Measurements from ENCODE around the gene ZFHX2. TPM values are rescaled to one million over a fixed set of nuclear protein-coding genes. Genes with fewer than 3 reads are reported as not detected.
"Not testable (repeated sequence)": the region's sequence is repeated elsewhere in the genome, so short reads cannot be mapped to it uniquely, and the experiment has no call there.

ZFHX2 gene
- polyA plus RNA-seq, 1 of the 3 experiments (the other 2 are of a cell fraction) = 0.77 TPM

- TF ChIP-seq RCOR1 (IDR thresholded peaks at IDR 0.05; ENCODE audit: low read length) (no peak), MAX (IDR thresholded peaks at IDR 0.05; ENCODE audit: low read depth) (no peak)
Observed at GRCh38 chr14:23600806-23601205, 49.2 kb upstream of the ZFHX2 start (continued).

GRCh38 chr14:23600322-23600707 is 48.8 kb upstream of the ZFHX2 start:
- Histone ChIP-seq H2AFZ (ENCODE audit: low read depth) (no peak overlapping the region), H3K79me2 (ENCODE audit: insufficient read depth) (no peaks in the 10 kb centered on the region), H3K36me3 (replicated peaks in 1 of 2; ENCODE audit: control insufficient read depth in 1 of 2, insufficient read depth in 2 of 2, low read length in 1 of 2) (no peaks in the 10 kb centered on the region), H4K20me1 (ENCODE audit: insufficient read depth) (no peaks in the 10 kb centered on the region), H3K27ac (ENCODE audit: low read depth in 2 of 2, low read length in 1 of 2) (no peak overlapping the region), H3K4me1 (ENCODE audit: control insufficient read depth in 1 of 2, insufficient read depth in 2 of 2, low read depth in 1 of 2, low read length in 1 of 2) (no peaks in the 10 kb centered on the region), H3K4me3 (ENCODE audit: low read depth in 2 of 2, low read length in 1 of 2) (no peak overlapping the region), H3K9me3 (no peaks in the 10 kb centered on the region), H3F3A (replicated peaks; ENCODE audit: insufficient read depth) (no peaks in the 10 kb centered on the region), H3K9ac (no peak overlapping the region), H3K9me2 (no peaks in the 10 kb centered on the region), H3K27me3 (ENCODE audit: insufficient read depth) (no peaks in the 10 kb centered on the region), H3K4me2 (no peak overlapping the region)
- WGBS (ENCODE audit: low lambda C conversion rate) = 31% methylated on average over 2 of the region's 2 CpGs
- TF ChIP-seq CHD2 (IDR thresholded peaks at IDR 0.05; ENCODE audit: low read length, partially characterized antibody) (no peak), MEF2A (IDR thresholded peaks at IDR 0.05; ENCODE audit: borderline replicate concordance, low read depth) (no peak), ELF1 (IDR thresholded peaks at IDR 0.05) (no peak), USF1 (IDR thresholded peaks at IDR 0.05; ENCODE audit: borderline replicate concordance, low read depth) (no peak), NRF1 (IDR thresholded peaks at IDR 0.05; ENCODE audit: low read depth, low read length) (no peak), FOXM1 (IDR thresholded peaks at IDR 0.05; ENCODE audit: low read depth) (no peak), TCF12 (IDR thresholded peaks at IDR 0.05) (no peak), RFX5 (IDR thresholded peaks at IDR 0.05; ENCODE audit: low read length) (no peak), YY1 (IDR thresholded peaks at IDR 0.05; ENCODE audit: low read depth) (no peak), RAD21 (IDR thresholded peaks at IDR 0.05; ENCODE audit: low read length) (no peak), RCOR1 (IDR thresholded peaks at IDR 0.05; ENCODE audit: low read length) (no peak)
- no peak for DNase-seq
- CTCF ChIA-PET = interaction anchor here (1.2 to 1.7 kb wide), 3 partner anchors 11 to 310 kb away, joined by 4 to 8 read pairs (median 5); no protein-coding TSS in a partner anchor
- POLR2A ChIA-PET = no interaction called here

- H2AFZ ChIP-seq (ENCODE audit: low read depth); H3K27ac ChIP-seq (ENCODE audit: low read depth in 2 of 2, low read length in 1 of 2); H3K4me1 ChIP-seq (ENCODE audit: control insufficient read depth in 1 of 2, insufficient read depth in 2 of 2, low read depth in 1 of 2, low read length in 1 of 2); H3K79me2 ChIP-seq (ENCODE audit: insufficient read depth); DNase-seq; POLR2A ChIA-PET; H3K4me2 ChIP-seq; H3K9me2 ChIP-seq; H3K27me3 ChIP-seq (ENCODE audit: insufficient read depth); H3F3A ChIP-seq (replicated peaks; ENCODE audit: insufficient read depth); H4K20me1 ChIP-seq (ENCODE audit: insufficient read depth); H3K4me3 ChIP-seq (ENCODE audit: low read depth in 2 of 2, low read length in 1 of 2); H3K9me3 ChIP-seq; H3K36me3 ChIP-seq (replicated peaks in 1 of 2; ENCODE audit: control insufficient read depth in 1 of 2, insufficient read depth in 2 of 2, low read length in 1 of 2); H3K9ac ChIP-seq: not testable (repeated sequence)
- CTCF ChIA-PET = interaction anchor here (2.2 kb wide), 1 partner anchor 38 kb away, joined by 6 read pairs; no protein-coding TSS in a partner anchor
- WGBS (ENCODE audit: low lambda C conversion rate) = 18% methylated on average over 3 of the region's 3 CpGs
Observed at GRCh38 chr14:23594191-23594590, 42.6 kb upstream of the ZFHX2 start.

Data from SK-N-SH (cell line).